SK-N-SH treated with all-trans-retinoic acid at 6 μM for 48 hours (cell line): ENCODE measurements around the gene SPATA1.

Source experiments
- ATAC-seq: fragments of 200-7000 bp; cut with Tn5 transposase; 3 replicates; pipeline ENCODE4 v1.9.1; 2020; ENCODE audit warnings: mild to moderate bottlenecking, moderate library complexity
- ARNTL ChIP-seq: fragments of 450-650 bp; formaldehyde crosslinking; IDR thresholded peaks from 2 replicates; pipeline ENCODE4 v1.5.0; 2020; ENCODE audit warnings: low read depth, mild to moderate bottlenecking, moderate library complexity, borderline replicate concordance
- BACH2 ChIP-seq: fragments of 250-450 bp; sonication (Bioruptor Pico); IDR thresholded peaks from 2 replicates; pipeline ENCODE4 v1.9.0; 2021; ENCODE audit warnings: mild to moderate bottlenecking, borderline replicate concordance
- CREB5 ChIP-seq: fragments of 250-450 bp; sonication (Bioruptor Pico); IDR thresholded peaks from 2 replicates; pipeline ENCODE4 v1.5.1; 2020; ENCODE audit warnings: low read depth, mild to moderate bottlenecking, moderate library complexity
- CSDC2 ChIP-seq: fragments of 250-450 bp; sonication (Bioruptor Pico); IDR thresholded peaks from 2 replicates; pipeline ENCODE4 v1.5.0; 2020; ENCODE audit warnings: mild to moderate bottlenecking, moderate library complexity
- CSRNP3 ChIP-seq: fragments of 250-450 bp; sonication (Bioruptor Pico); IDR thresholded peaks from 2 replicates; pipeline ENCODE4 v1.5.1; 2021; ENCODE audit warnings: mild to moderate bottlenecking, moderate library complexity
- ESRRG ChIP-seq: fragments of 250-450 bp; sonication (Bioruptor Pico); IDR thresholded peaks from 2 replicates; pipeline ENCODE4 v1.6.1; 2021; ENCODE audit warnings: mild to moderate bottlenecking
- GLIS3 ChIP-seq: fragments of 250-450 bp; sonication (Bioruptor Pico); IDR thresholded peaks from 2 replicates; pipeline ENCODE4 v1.5.0; 2020; ENCODE audit warnings: mild to moderate bottlenecking, moderate library complexity
- ISL1 ChIP-seq: fragments of 250-450 bp; sonication (Bioruptor Pico); IDR thresholded peaks from 2 replicates; pipeline ENCODE4 v2.1.2; 2022; ENCODE audit warnings: mild to moderate bottlenecking, moderate library complexity
- PATZ1 ChIP-seq: fragments of 250-450 bp; sonication (Bioruptor Pico); IDR thresholded peaks from 2 replicates; pipeline ENCODE4 v1.8.0; 2020; ENCODE audit warnings: mild to moderate bottlenecking, moderate library complexity, borderline replicate concordance
- PPARA ChIP-seq: fragments of 250-450 bp; sonication (Bioruptor Pico); IDR thresholded peaks from 2 replicates; pipeline ENCODE4 v1.5.0; 2020; ENCODE audit warnings: mild to moderate bottlenecking, borderline replicate concordance
- RARB ChIP-seq: fragments of 250-450 bp; sonication (Bioruptor Pico); IDR thresholded peaks from 2 replicates; pipeline ENCODE4 v1.8.0; 2021; ENCODE audit warnings: mild to moderate bottlenecking, moderate library complexity
- TCF4 ChIP-seq: fragments of 250-450 bp; sonication (Bioruptor Pico); IDR thresholded peaks from 2 replicates; pipeline ENCODE4 v1.8.0; 2021; ENCODE audit warnings: mild to moderate bottlenecking, moderate library complexity, borderline replicate concordance
- TOX ChIP-seq: fragments of 250-450 bp; sonication (Bioruptor Pico); IDR thresholded peaks from 2 replicates; pipeline ENCODE4 v1.8.0; 2021; ENCODE audit warnings: mild to moderate bottlenecking, moderate library complexity, borderline replicate concordance
- ZC3H10 ChIP-seq: fragments of 250-450 bp; sonication (Bioruptor Pico); IDR thresholded peaks from 2 replicates; pipeline ENCODE4 v1.5.1; 2021; ENCODE audit warnings: mild to moderate bottlenecking, moderate library complexity
- ZFP3 ChIP-seq: fragments of 250-450 bp; sonication (Bioruptor Pico); IDR thresholded peaks from 2 replicates; pipeline ENCODE4 v1.5.0; 2020; ENCODE audit warnings: mild to moderate bottlenecking, moderate library complexity
- ZFP30 ChIP-seq: fragments of 450-650 bp; formaldehyde crosslinking; IDR thresholded peaks from 2 replicates; pipeline ENCODE4 v1.5.0; 2022; ENCODE audit warnings: mild to moderate bottlenecking, moderate library complexity
- ZNF565 ChIP-seq: fragments of 450-650 bp; formaldehyde crosslinking; conservative IDR thresholded peaks from 2 replicates; pipeline ENCODE4 v1.5.0; 2020; ENCODE audit warnings: low read depth, mild to moderate bottlenecking, moderate library complexity
- ZNF70 ChIP-seq: fragments of 450-650 bp; formaldehyde crosslinking; IDR thresholded peaks from 2 replicates; pipeline ENCODE4 v1.5.0; 2020; ENCODE audit warnings: mild to moderate bottlenecking, moderate library complexity
- ZNF8 ChIP-seq: fragments of 450-650 bp; formaldehyde crosslinking; IDR thresholded peaks from 2 replicates; pipeline ENCODE4 v1.5.0; 2020; ENCODE audit warnings: mild to moderate bottlenecking, moderate library complexity
- TF ChIP-seq, protein P1 (sequence below): fragments of 250-450 bp; sonication (Bioruptor Pico); IDR thresholded peaks from 2 replicates; pipeline ENCODE4 v1.8.0; 2021; ENCODE audit warnings: low read depth, mild to moderate bottlenecking, moderate library complexity, borderline replicate concordance
- TF ChIP-seq, protein P2 (sequence below): fragments of 250-450 bp; sonication (Bioruptor Pico); IDR thresholded peaks from 2 replicates; pipeline ENCODE4 v1.5.0; 2020; ENCODE audit warnings: mild to moderate bottlenecking, moderate library complexity

The SPATA1 gene

DNA sequence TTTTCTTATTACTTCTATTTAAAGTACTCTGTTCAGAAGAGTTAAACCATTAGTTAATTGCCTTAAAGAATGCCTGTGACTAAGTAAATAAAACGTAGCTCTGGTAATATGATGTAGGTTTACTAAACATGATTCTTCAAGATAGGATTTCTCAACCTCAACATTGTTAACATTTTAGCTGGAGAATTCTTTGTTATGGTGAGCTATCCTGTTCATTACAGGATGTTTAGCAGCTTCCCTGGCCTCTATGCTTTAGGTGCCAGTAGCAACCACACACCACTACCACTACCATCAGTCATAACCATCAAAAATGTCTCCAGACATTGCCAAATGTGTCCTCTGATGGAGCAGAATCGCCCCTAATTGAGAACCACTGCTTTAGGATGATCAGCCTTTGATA lies 16.4 kb upstream of the SPATA1 start:
- TF ChIP-seq CSDC2: no peak
- TF ChIP-seq ZFP30: no peak
- no peak for TF ChIP-seq GLIS3 (CRISPR knock-in tag)
- TF ChIP-seq PATZ1 (CRISPR knock-in tag): no peak
- no peak for TF ChIP-seq ARNTL (CRISPR knock-in tag)
- TF ChIP-seq CREB5 (CRISPR knock-in tag): no peak
- no peak for TF ChIP-seq ZFP3 (CRISPR knock-in tag)
- no peak for TF ChIP-seq ZNF70
- ATAC-seq: no peak

DNA sequence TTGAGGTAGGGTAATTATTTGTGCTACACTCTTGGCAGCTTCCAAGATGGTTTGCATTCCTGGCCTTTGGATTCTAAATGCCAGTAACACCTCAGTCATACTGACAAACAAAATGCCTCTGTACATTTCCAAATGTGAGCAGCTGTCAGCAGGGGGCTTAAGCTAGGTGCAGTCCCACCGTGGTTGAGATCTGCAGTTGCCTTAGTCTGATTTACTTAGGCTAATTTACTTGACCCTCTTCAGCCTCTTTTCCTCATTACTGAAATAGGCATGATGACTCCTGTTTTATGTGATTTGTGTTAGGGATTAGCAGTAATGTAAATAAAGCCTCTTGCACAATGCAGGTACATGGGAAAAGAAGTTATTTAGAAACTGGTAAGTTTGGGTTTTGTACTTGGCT lies 13.5 kb upstream of the SPATA1 start:
- no peak for ATAC-seq
- TF ChIP-seq PPARA (CRISPR knock-in tag) (no peak), TCF4 (CRISPR knock-in tag) (no peak), ZNF8 (CRISPR knock-in tag) (no peak), BACH2 (CRISPR knock-in tag) (no peak), CREB5 (CRISPR knock-in tag) (no peak), CSRNP3 (no peak), TOX (CRISPR knock-in tag) (no peak)

GRCh38 chr1:84493747-84494146 lies 12.4 kb upstream of the SPATA1 start:
- ATAC-seq: no peak
- no peak for TF ChIP-seq ZFP3 (CRISPR knock-in tag)
- no peak for TF ChIP-seq TCF4 (CRISPR knock-in tag)
- no peak for TF ChIP-seq CSDC2
- no peak for TF ChIP-seq ESRRG
- TF ChIP-seq ZNF565 (CRISPR knock-in tag): no peak
- TF ChIP-seq GLIS3 (CRISPR knock-in tag): no peak
- no peak for TF ChIP-seq ZC3H10 (CRISPR knock-in tag)
- TF ChIP-seq, protein P1, sequence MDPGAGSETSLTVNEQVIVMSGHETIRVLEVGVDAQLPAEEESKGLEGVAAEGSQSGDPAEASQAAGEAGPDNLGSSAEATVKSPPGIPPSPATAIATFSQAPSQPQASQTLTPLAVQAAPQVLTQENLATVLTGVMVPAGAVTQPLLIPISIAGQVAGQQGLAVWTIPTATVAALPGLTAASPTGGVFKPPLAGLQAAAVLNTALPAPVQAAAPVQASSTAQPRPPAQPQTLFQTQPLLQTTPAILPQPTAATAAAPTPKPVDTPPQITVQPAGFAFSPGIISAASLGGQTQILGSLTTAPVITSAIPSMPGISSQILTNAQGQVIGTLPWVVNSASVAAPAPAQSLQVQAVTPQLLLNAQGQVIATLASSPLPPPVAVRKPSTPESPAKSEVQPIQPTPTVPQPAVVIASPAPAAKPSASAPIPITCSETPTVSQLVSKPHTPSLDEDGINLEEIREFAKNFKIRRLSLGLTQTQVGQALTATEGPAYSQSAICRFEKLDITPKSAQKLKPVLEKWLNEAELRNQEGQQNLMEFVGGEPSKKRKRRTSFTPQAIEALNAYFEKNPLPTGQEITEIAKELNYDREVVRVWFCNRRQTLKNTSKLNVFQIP: no peak
- TF ChIP-seq RARB (CRISPR knock-in tag): no peak
- no peak for TF ChIP-seq ISL1 (CRISPR knock-in tag)
- TF ChIP-seq BACH2 (CRISPR knock-in tag): no peak
- no peak for TF ChIP-seq PPARA (CRISPR knock-in tag)
- TF ChIP-seq CREB5 (CRISPR knock-in tag): no peak
- TF ChIP-seq CSRNP3: no peak
- no peak for TF ChIP-seq PATZ1 (CRISPR knock-in tag)
- no peak for TF ChIP-seq ZFP30
- TF ChIP-seq TOX (CRISPR knock-in tag): no peak
- TF ChIP-seq, protein P2, sequence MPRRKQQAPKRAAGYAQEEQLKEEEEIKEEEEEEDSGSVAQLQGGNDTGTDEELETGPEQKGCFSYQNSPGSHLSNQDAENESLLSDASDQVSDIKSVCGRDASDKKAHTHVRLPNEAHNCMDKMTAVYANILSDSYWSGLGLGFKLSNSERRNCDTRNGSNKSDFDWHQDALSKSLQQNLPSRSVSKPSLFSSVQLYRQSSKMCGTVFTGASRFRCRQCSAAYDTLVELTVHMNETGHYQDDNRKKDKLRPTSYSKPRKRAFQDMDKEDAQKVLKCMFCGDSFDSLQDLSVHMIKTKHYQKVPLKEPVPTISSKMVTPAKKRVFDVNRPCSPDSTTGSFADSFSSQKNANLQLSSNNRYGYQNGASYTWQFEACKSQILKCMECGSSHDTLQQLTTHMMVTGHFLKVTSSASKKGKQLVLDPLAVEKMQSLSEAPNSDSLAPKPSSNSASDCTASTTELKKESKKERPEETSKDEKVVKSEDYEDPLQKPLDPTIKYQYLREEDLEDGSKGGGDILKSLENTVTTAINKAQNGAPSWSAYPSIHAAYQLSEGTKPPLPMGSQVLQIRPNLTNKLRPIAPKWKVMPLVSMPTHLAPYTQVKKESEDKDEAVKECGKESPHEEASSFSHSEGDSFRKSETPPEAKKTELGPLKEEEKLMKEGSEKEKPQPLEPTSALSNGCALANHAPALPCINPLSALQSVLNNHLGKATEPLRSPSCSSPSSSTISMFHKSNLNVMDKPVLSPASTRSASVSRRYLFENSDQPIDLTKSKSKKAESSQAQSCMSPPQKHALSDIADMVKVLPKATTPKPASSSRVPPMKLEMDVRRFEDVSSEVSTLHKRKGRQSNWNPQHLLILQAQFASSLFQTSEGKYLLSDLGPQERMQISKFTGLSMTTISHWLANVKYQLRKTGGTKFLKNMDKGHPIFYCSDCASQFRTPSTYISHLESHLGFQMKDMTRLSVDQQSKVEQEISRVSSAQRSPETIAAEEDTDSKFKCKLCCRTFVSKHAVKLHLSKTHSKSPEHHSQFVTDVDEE (CRISPR knock-in tag): no peak
- TF ChIP-seq ARNTL (CRISPR knock-in tag): no peak
- TF ChIP-seq ZNF70: no peak
